K562 (cell line): ENCODE results near the gene SIRPA. TPM values are rescaled to one million over a fixed set of nuclear protein-coding genes. Genes with fewer than 3 reads are reported as not detected.

Source experiments
- ATAC-seq: fragments of 200-7000 bp; cut with Tn5 transposase; 3 replicates; pipeline ENCODE4 v1.9.1; 2020; ENCODE audit warnings: moderate library complexity
- BruUV-seq: library from RNA; stranded (reverse); fragments of 400-500 nt; replicated peaks from 2 replicates; lab custom pipeline; 2021; lab: Mats Ljungman, UMichigan
- CTCF ChIA-PET: fragments of 300-600 bp; formaldehyde crosslinking; extraction: SDS; loops from one replicate; lab custom pipeline; 2021; ENCODE audit warnings: low intra/inter-chr PET ratio; lab: Yijun Ruan, JAX
- POLR2A ChIA-PET: fragments of 300-600, 350-650 bp; sonication (Branson Sonifier 250); formaldehyde crosslinking; extraction: SDS; loops from one replicate; lab custom pipeline; 2021; ENCODE audit warnings: antibody characterized with exemption, inconsistent platforms; lab: Yijun Ruan, JAX
- DNase-seq, 4 experiments: peaks; one replicate each; pipeline versions ENCODE4 v3.0.0 to v3.0.0-alpha.2; 2011 to 2018; ENCODE audit warnings: low spot score in 3 of 4, mixed read lengths in 3 of 4; ENCODE audit errors: extremely low read depth in 1 of 4
- FAIRE-seq: peaks from 2 replicates; lab custom pipeline; 2011; peaks lifted over from hg19 to GRCh38; lab: Jason Lieb, UNC
- H2AFZ ChIP-seq: 2 replicates; pipeline ENCODE4 v1.6.0; 2011; ENCODE audit warnings: low read depth, low read length, control low read depth, inconsistent platforms
- H3K27ac ChIP-seq: fragments of 200-600 bp; 3 replicates; pipeline ENCODE4 v1.8.0; 2011; ENCODE audit warnings: low read depth, mild to moderate bottlenecking, control low read depth, inconsistent platforms, low read length, moderate library complexity, mixed read lengths; ENCODE audit errors: extremely low read depth
- H3K27me3 ChIP-seq, 2 experiments: fragments of 300-600 bp in 1 of 2; 2 replicates in 1 of 2; 3 replicates in 1 of 2; pipeline versions ENCODE4 v1.6.0 to v1.8.0; 2011; ENCODE audit warnings: inconsistent platforms in 2 of 2, low read length in 2 of 2, mild to moderate bottlenecking in 1 of 2, mixed read lengths in 1 of 2, moderate library complexity in 1 of 2; ENCODE audit not compliant: control insufficient read depth in 2 of 2, insufficient read depth in 2 of 2
- H3K36me3 ChIP-seq: fragments of 300-600 bp; 3 replicates; pipeline ENCODE4 v1.8.0; 2011; ENCODE audit warnings: mild to moderate bottlenecking, low read length, inconsistent platforms; ENCODE audit not compliant: control insufficient read depth, insufficient read depth
- H3K4me1 ChIP-seq, 2 experiments: fragments of 200-600 bp in 1 of 2; replicated peaks in 1 of 2; 2 replicates in 1 of 2; 3 replicates in 1 of 2; pipeline versions ENCODE4 v1.5.1 to v1.8.0; 2011; ENCODE audit warnings: inconsistent platforms in 2 of 2, low read length in 2 of 2, mild to moderate bottlenecking in 1 of 2, mixed read lengths in 1 of 2, moderate library complexity in 1 of 2; ENCODE audit not compliant: control insufficient read depth in 2 of 2, insufficient read depth in 2 of 2
- H3K4me2 ChIP-seq: 2 replicates; pipeline ENCODE4 v1.6.1; 2011; ENCODE audit warnings: low read length, control low read depth, inconsistent platforms, mixed read lengths; ENCODE audit not compliant: insufficient read depth
- H3K4me3 ChIP-seq: fragments of 200-600 bp; sonication (generic), shearing (Covaris generic); 2 replicates; pipeline ENCODE4 v1.5.1; 2016; ENCODE audit warnings: control low read depth, inconsistent platforms
- H3K79me2 ChIP-seq: fragments of 200-600 bp; 3 replicates; pipeline ENCODE4 v1.8.0; 2011; ENCODE audit warnings: low read length, inconsistent platforms; ENCODE audit not compliant: control insufficient read depth, insufficient read depth
- H3K9ac ChIP-seq, 2 experiments: 2 replicates each; pipeline versions ENCODE4 v1.6.0 to v1.6.1; 2011; ENCODE audit warnings: low read depth in 2 of 2, low read length in 2 of 2, control low read depth in 1 of 2, inconsistent platforms in 1 of 2, mild to moderate bottlenecking in 1 of 2, mixed read lengths in 1 of 2; ENCODE audit not compliant: insufficient read depth in 1 of 2
- H3K9me1 ChIP-seq: one replicate; pipeline ENCODE4 v1.6.0; 2011; ENCODE audit warnings: inconsistent platforms, mild to moderate bottlenecking, low read length, moderate library complexity; ENCODE audit not compliant: control insufficient read depth, insufficient read depth
- H3K9me3 ChIP-seq: replicated peaks from 2 replicates; pipeline ENCODE4 v1.5.1; 2011; ENCODE audit warnings: low read depth, low read length, inconsistent platforms; ENCODE audit not compliant: control insufficient read depth, insufficient read depth
- H4K20me1 ChIP-seq: replicated peaks from 2 replicates; pipeline ENCODE4 v1.6.1; 2011; ENCODE audit warnings: low read length, inconsistent platforms, mixed read lengths; ENCODE audit not compliant: control insufficient read depth, insufficient read depth
- ARID2 ChIP-seq: fragments of 450-650 bp; IDR thresholded peaks from 2 replicates; pipeline ENCODE4 v1.6.1; 2017; ENCODE audit warnings: antibody characterized with exemption, mild to moderate bottlenecking
- ATF1 ChIP-seq, 2 experiments: fragments of 450-650 bp in 1 of 2; IDR thresholded peaks; 2 replicates each; pipeline ENCODE4 v1.6.1; 2016; ENCODE audit warnings: missing compliant biosample characterization in 1 of 2, missing genetic modification characterization in 1 of 2
- CGGBP1 ChIP-seq: fragments of 250-450 bp; sonication (Bioruptor Pico); IDR thresholded peaks from 2 replicates; pipeline ENCODE4 v1.9.0; 2021; ENCODE audit warnings: mild to moderate bottlenecking
- CTCFL ChIP-seq: IDR thresholded peaks from 2 replicates; pipeline ENCODE4 v1.6.1; 2011; ENCODE audit warnings: borderline replicate concordance, low read depth, mild to moderate bottlenecking, moderate library complexity, low read length; ENCODE audit not compliant: insufficient read depth, poor library complexity, severe bottlenecking
- DPF2 ChIP-seq: fragments of 450-650 bp; IDR thresholded peaks from 2 replicates; pipeline ENCODE4 v1.6.1; 2016
- ETV1 ChIP-seq: fragments of 450-650 bp; conservative IDR thresholded peaks from 2 replicates; pipeline ENCODE4 v1.6.1; 2016; ENCODE audit warnings: missing genetic modification characterization, control low read depth, low read depth, missing compliant biosample characterization
- HMGXB4 ChIP-seq: sonication (generic); formaldehyde crosslinking; IDR thresholded peaks from 2 replicates; pipeline ENCODE4 v1.8.1; 2023; ENCODE audit warnings: mild to moderate bottlenecking, missing genetic modification reagents
- JUND ChIP-seq, 2 experiments: IDR thresholded peaks; 2 replicates in 1 of 2; 3 replicates in 1 of 2; pipeline ENCODE4 v1.6.1; 2011; ENCODE audit warnings: borderline replicate concordance in 2 of 2, low read depth in 2 of 2, low read length in 2 of 2, improper control_type of control experiment in 1 of 2, missing biosample characterization in 1 of 2, missing genetic modification characterization in 1 of 2, missing genetic modification reagents in 1 of 2
- POLR2G ChIP-seq: fragments of 200-400 bp; formaldehyde crosslinking; IDR thresholded peaks from 2 replicates; pipeline ENCODE4 v1.6.1; 2017; ENCODE audit warnings: low read depth, mild to moderate bottlenecking, antibody characterized with exemption, low read length, moderate library complexity
- POLR2H ChIP-seq: IDR thresholded peaks from 2 replicates; pipeline ENCODE4 v1.6.1; 2016; ENCODE audit warnings: missing genetic modification characterization, low read depth, mild to moderate bottlenecking, control low read depth, missing compliant biosample characterization, moderate library complexity
- RBM14 ChIP-seq: fragments of 200-400 bp; formaldehyde crosslinking; IDR thresholded peaks from 2 replicates; pipeline ENCODE4 v1.6.1; 2018; ENCODE audit warnings: low read depth, mild to moderate bottlenecking, low read length, moderate library complexity, borderline replicate concordance; ENCODE audit not compliant: insufficient read depth
- SMARCA4 ChIP-seq: fragments of 450-650 bp; IDR thresholded peaks from 2 replicates; pipeline ENCODE4 v1.6.1; 2016
- SNAPC5 ChIP-seq: fragments of 250-450 bp; sonication (Bioruptor Pico); IDR thresholded peaks from 2 replicates; pipeline ENCODE4 v1.8.0; 2021; ENCODE audit warnings: moderate library complexity, mild to moderate bottlenecking, inconsistent platforms
- TCF3 ChIP-seq: sonication (generic); formaldehyde crosslinking; IDR thresholded peaks from 2 replicates; pipeline ENCODE4 v1.4.0; 2020; ENCODE audit warnings: mild to moderate bottlenecking, missing genetic modification reagents
- TCFL5 ChIP-seq: fragments of 250-450 bp; sonication (Bioruptor Pico); conservative IDR thresholded peaks from 2 replicates; pipeline ENCODE4 v1.6.1; 2021; ENCODE audit warnings: mild to moderate bottlenecking, moderate library complexity, matching md5 sums
- U2AF1 ChIP-seq: fragments of 200-400 bp; formaldehyde crosslinking; optimal IDR thresholded peaks from 2 replicates; pipeline ENCODE3; 2017; ENCODE audit warnings: mild to moderate bottlenecking, low read depth, low read length, moderate library complexity
- XRCC5 ChIP-seq: fragments of 200-400 bp; formaldehyde crosslinking; IDR thresholded peaks from 2 replicates; pipeline ENCODE4 v1.6.1; 2017; ENCODE audit warnings: low read depth, mild to moderate bottlenecking, low read length
- WGBS: fragments of 100-300 bp; shearing (Covaris generic); methylation state at CpG from one replicate; pipeline ENCODE4 v1.1.6; 2016; ENCODE audit warnings: low coverage, mixed read lengths; ENCODE audit not compliant: insufficient coverage; ENCODE audit errors: missing lambda C conversion rate; 5-methylcytosine and 5-hydroxymethylcytosine counted together
- in situ Hi-C: fragments of 300-500 bp; cut with MboI; formaldehyde crosslinking; loops from 4 replicates; pipeline ENCODE4 v1.15.0; 2018; ENCODE audit warnings: inconsistent platforms, mixed read lengths
- intact Hi-C: fragments of 100-400 bp; cut with micrococcal nuclease; formaldehyde crosslinking; loops from 2 replicates; pipeline ENCODE4 v1.14.2; 2022
- polyA plus RNA-seq, 8 experiments: library from polyadenylated mRNA; depleted of rRNA in 4 of 8; stranded (reverse) in 5 of 8; unstranded in 3 of 8; fragments of >200 nt; fragmentation: Nextera tagmentation in 2 of 8; fragmentation: Illumina TruSeq in 1 of 8; extraction: Ambion mirVana in 2 of 8; extraction: Trizol in 1 of 8; gene quantifications; 2 replicates each; pipeline versions ENCODE4 v1.2.1 to v1.2.3, GENCODE V29; 2011 to 2014; ENCODE audit warnings: inconsistent platforms in 1 of 8, missing spikeins in 1 of 8
- total RNA-seq, 7 experiments: library from RNA; depleted of rRNA in 6 of 7; stranded (reverse); fragments of >200 nt in 6 of 7; fragmentation: Illumina TruSeq in 2 of 7; extraction: Trizol in 2 of 7; gene quantifications; 2 replicates each; pipeline versions ENCODE4 v1.2.1 to v1.2.3, GENCODE V29; 2011 to 2021; ENCODE audit warnings: low replicate concordance in 1 of 7

The SIRPA gene
- total and polyA plus RNA-seq, 9 of the 15 experiments (the other 6 are each of a cell fraction or from before 2014, with no cell fraction given): 0.01 to 0.40 (median 0.11) TPM; not detected in 2

- no peak for FAIRE-seq
These were observed 32.9 kb downstream of the SIRPA start for GRCh38 chr20:1928154-1928553.

More at GRCh38 chr20:1928154-1928553, 32.9 kb downstream of the SIRPA start:
- no peak overlapping the region for H2AFZ ChIP-seq
- in situ Hi-C loops: no loop called here
- POLR2A ChIA-PET: no interaction called here
- no peaks in the 10 kb centered on the region for H3K4me1 ChIP-seq
- BruUV-seq: no TSS peak
- no peaks in the 10 kb centered on the region for H4K20me1 ChIP-seq
- TF ChIP-seq CGGBP1 (CRISPR knock-in tag) (no peak), TCF3 (CRISPR knock-in tag) (no peak), ETV1 (tag) (no peak), RBM14 (no peak), TCFL5 (CRISPR knock-in tag) (no peak), POLR2H (tag) (no peak), XRCC5 (no peak), U2AF1 (no peak), HMGXB4 (no peak), ATF1 (CRISPR knock-in tag; IDR thresholded peaks at IDR 0.05) (no peak), ATF1 (tag; IDR thresholded peaks at IDR 0.05) (no peak), SMARCA4 (no peak), ARID2 (no peak), JUND (IDR thresholded peaks at IDR 0.05; ENCODE audit: borderline replicate concordance, low read depth, low read length) (no peak), JUND (tag; IDR thresholded peaks at IDR 0.05; ENCODE audit: borderline replicate concordance, low read depth, low read length) (no peak), POLR2G (no peak), SNAPC5 (CRISPR knock-in tag) (no peak), DPF2 (no peak), CTCFL (no peak)
- no peak overlapping the region for H3K9ac ChIP-seq
- WGBS: 2% methylated on average over 10 of the region's 10 CpGs
- no peaks in the 10 kb centered on the region for H3K9me3 ChIP-seq
- intact Hi-C loops: no loop called here
- no peak for ATAC-seq
- peaks cover 0 to 33% of the 10 kb centered on the region in 2 experiments; a peak in 2 of 5 replicates for H3K27me3 ChIP-seq
- no peaks in the 10 kb centered on the region for H3K9me1 ChIP-seq
- no peaks in the 10 kb centered on the region for H3K79me2 ChIP-seq
- H3K27ac ChIP-seq: no peak overlapping the region
- no peak overlapping the region for H3K4me3 ChIP-seq
- no peaks in the 10 kb centered on the region for H3K36me3 ChIP-seq
- H3K4me2 ChIP-seq: no peak overlapping the region
- no peak for DNase-seq
- CTCF ChIA-PET: no interaction called here
